Activated CD4-positive, alpha-beta T cell treated with anti-CD3 and anti-CD28 coated beads, Interleukin-2, Interleukin-6, amounts not matched to agents 100 ng/mL and 50 ng/mL, durations not matched to agents 16 hours and 8 hours (primary cell): ENCODE results near the gene CYTH3.

Experiments used
- DNase-seq: peaks from one replicate; pipeline ENCODE4 v3.0.0-alpha.2; 2020

CYTH3 gene

DNA sequence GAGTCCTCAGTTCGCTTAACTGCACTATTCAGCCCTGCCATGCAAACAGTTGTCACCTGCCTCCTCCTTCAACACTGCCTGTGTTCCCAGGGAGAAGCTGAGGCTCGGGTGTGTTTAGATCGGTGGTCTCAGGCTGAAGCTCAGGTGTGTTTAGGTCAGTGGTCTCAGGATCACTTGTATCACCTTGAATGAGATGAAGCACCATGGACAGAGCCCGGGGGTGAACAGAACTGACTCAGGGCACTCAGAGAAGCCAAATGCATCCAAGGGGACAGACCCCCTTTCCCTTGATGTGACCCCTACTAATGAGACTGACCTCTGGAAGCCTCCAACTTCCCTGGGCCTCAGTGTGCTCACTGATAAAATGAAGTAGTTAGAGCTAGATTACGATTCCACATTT, 84.0 kb downstream of the CYTH3 start:
- no peak for DNase-seq

DNA sequence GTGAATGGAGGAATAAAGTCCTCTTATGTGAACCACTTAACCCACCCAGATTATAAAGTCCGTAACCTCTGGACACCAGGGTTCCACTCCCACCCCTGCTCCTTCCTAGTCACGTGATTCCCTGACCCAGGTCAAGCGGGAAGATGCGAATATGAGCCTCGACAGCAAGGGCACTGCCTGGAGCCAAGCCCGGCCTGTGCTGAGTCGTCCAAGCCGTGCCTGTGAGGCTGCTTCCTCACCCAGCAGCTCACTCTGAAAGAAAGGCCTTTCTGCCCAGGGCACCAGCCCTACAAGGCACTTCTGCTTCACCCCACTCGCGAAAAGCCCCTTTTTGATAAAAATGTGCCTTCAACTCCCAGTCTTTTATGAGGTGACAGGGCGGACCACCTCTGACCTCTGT, 85.8 kb downstream of the CYTH3 start:
- no peak for DNase-seq

DNA sequence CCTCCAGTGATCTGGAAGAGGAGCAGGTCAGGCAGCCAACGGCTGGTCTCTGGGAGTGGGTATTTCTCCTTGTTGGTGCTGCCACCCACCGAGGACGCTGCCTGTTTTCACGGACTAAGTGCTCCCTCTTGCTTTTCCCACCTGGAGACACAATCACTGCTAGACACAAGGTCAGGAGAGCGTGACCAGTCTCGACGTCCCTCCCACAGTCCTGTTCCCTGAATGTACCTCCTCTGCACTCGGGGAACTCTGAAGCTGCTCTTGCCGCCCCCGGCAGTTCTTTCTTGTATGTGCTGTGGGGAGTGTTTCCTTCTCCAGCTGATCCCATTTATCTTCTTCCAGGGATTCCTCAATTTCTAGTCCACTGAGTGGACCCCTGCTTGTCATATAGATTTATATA, 89.4 kb downstream of the CYTH3 start:
- no peak for DNase-seq

DNA sequence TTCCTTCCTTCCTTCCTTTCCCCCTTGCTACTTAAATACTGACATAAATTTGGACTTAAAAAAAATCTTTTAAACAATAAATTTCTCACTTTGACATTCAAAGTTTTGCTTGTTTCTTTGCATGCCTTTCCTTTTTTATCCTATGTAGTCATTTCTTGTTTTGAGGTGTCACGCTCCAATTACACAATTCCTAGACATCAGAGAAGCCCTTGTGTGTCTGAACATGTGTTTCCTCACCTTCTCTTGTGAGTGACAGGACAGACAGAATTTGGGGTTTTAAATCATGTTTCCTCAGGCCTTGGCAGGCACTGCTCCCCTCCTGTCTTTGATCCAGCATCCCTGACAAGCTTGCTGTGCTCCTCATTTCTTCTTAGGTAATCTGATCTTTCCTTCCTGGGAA, 91.3 kb downstream of the CYTH3 start:
- DNase-seq: no peak

DNA sequence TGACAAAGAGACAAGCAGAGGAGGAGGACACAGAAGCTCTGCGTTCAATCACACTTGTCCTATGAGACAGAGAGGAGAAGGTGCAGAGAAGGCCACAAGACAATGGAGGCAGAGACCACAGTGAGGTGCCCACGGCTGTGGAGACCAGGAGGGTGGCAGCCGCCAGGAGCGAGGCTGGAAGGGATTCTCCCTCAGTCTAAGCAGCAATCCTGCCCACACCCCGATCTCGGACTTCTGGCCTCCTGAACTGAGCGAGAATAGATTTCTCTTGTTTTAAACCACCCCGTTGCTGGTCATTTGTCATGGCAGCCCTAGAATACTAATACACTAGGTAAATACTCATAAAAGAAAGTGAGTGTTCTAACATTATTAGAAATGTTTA, 92.1 kb downstream of the CYTH3 start:
- no peak for DNase-seq

DNA sequence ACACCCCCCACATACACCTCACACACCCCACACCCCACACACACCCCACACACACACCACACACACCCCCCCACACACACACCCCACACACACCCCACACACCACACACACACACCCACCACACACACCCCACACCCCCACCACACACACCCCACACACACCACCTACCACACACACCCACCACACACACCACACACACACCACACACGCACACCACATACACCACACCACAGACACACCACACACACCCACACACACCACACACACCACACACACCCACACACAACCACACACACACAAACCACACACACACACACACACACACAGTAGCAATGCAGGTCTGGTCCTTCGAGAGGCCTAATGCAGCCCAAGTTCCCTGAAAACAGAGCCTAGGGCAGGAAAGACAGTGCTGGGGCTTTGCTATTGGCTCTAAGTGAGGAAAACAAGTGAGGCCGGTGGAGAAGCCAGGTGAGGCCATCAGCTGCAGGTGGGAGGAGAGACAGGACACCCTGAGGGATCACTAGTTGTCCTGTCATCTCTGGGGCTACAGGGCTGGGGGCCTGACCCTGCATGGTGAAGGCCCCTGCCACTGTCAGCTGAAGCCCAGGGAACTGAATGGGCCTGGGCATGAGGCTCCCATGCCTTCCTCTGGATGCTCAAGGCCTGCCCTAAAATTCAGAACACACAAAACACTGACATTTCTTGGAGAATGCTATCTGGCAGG, 92.6 kb downstream of the CYTH3 start:
- DNase-seq: no peak

DNA sequence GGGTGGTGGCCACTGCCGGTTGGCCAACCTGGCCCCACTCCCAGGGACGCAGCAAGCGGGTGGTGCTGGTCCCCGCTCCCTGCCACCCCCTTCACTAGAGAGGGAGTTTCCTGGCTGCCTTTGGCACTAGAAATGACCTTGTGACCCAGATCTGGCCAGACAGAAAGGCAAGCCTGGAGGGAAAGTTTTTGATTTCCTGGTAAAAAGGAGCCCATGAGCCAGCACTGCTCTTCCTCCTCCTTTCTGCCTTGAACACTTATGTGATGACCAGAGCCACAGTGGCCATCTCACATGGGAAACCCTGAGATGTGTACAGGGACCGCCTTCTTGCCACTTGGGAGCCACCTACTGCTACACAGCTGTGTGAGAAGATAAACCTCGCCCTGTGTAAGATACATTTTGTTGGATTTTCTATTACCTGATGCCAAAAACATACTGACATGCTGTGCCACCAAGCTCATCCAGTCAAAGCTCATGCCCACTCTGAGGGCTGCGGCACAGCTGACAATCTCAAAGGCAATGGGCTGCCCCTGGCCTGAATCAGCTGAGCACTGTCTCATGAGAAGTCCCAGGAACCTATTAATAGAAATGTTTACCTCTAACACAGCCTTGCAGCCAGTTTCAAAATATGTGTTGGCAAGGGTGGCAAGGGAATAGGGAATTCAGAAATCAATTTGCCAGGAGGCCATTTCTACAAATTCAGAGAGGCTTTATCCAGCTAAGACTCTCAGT, 94.0 kb downstream of the CYTH3 start:
- DNase-seq: no peak

DNA sequence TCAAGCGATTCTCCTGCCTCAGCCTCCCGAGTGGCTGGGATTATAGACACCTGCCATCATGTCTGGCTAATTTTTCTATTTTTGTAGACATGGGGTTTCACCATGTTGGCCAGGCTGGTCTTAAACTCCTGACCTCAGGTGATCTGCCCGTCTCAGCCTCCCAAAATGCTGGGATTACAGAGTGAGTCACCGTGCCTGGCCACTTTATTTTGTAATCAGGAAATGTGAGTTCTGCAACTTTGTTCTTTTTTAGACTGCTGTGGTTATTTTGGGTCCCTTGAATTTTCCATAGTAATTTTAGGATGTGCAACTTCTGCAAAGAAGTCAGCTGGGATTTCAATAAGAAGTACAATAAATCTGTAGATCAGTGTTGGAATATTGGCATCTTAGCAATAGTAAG, 96.8 kb downstream of the CYTH3 start:
- no peak for DNase-seq

DNA sequence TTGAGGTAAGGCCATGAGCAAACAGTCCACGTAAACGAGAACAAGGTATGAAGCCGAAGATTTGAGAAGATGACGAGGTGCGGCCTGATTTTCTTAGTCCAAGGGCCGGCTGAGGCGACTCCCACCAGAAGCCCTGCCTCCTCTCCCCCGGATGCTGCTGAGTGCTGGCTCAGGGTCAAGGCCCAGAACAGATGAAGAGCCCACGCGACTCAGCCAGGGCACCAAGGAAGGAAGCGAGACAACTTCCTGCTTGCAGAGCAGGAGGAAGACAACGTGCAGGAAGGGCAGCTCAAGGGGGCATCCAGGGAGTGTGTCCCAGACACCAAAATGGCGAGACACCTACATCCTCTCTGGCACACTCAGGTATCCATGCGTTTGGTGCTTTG, 99.5 kb downstream of the CYTH3 start:
- no peak for DNase-seq

DNA sequence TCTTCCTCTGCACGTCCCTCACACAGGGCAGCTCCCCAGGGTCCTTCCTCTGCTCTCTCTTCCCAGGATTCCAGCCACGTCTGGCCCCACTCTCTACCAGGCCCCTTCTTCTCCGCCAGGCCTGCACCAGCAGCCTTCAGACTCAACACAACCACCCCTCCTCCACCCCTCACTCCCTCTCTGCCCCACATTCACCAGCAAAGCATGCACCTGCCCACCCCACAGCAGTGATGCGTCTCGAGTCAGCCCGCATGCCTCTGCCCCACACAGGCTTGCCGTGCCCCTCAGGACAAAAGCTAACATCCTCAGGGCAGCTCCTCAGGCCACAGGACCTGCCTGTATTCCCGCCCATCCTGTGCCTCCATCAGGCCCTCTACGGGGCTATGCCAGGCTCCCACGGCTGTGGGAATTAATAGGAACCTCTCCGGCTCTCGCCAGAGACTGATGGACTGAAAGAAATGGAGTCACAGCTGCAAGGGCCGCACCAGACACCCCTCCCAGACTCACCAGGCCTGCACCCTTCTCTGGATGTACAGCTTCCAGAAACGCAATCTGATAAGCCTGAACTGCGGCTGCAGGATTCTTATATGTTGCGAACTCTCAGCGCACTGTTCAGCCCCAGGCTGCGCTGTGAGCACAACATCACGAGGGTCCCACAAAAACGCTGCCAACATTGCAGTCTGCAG, 100.1 kb downstream of the CYTH3 start:
- DNase-seq: no peak

DNA sequence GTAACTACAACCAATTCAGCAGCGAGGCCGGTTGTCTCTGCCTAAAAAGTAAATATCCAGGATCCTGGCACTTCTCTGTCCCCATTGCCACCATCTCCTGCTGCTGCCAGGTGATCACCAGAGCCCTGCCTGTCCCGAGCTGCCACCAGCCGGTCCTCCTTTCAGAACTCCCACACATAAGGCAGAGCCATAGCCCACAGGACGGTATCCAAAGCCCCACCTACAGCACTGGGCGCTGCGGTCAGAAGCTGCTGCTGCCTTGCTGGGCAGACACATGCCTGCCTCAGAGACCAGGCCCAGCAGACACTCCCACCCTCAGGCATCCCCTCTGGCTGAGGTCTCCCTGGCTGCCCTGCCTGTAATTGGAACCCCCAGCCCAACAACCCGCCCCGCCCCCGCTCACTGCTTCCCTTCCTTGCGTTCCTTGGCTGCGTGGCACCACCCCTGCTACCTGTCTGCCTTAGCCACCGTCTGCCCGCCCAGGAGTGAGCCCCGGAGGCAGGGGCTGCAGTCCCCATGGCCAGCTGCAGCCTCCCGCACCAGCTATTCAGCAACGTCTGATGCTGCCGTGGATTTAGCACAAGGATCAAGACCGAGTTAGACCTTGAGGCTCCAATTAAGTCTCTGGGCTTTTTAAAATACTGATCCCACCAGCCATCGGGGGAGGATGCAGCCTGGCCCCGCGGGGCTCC, 100.7 kb downstream of the CYTH3 start:
- DNase-seq: no peak

DNA sequence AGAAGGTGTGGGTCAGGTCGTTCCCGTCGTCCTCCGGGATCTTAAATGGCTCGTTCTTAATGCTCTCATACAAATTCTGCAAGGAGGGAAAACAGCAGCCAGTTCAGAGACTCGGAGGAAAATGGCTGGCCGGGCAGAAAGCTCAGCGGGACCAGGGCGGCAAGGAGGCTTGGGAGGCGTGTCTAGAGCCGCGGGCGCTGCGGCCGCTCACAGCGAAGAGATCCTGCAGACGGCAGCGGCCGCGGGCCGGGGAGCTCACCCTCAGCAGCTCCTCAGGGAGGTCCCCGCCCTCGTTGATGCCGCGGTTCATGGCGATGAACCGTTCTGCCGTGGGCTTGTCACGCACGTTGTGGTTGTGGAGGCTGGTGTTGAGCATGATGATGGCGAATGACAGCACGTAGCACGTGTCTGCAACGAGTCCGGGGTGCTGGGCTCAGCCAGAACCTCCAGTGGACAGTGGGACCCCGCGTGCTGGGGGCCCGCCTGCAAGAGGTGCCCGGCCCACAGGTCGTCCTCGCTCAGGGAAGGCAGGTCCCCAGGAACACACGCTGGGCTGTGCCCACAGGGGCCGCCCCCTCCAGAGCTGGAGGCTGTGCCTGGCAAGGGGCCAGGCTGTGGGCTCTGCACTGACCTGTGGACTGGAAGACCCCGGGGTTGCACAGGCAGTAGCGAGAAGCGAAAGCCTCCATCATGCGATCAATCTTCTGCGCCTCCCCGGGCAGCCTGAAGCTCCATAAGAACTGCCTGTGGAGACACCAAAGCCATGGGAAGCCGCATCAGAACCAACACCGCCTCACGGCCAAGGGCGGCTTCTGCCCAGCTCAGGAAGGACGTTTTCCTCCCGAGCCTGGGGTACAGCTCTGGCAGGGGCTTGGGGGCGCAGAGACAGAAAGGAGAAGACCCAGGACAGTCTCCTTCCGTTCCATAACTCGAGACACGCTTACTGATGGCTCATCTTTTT, 101.6 kb downstream of the CYTH3 start:
- no peak for DNase-seq

DNA sequence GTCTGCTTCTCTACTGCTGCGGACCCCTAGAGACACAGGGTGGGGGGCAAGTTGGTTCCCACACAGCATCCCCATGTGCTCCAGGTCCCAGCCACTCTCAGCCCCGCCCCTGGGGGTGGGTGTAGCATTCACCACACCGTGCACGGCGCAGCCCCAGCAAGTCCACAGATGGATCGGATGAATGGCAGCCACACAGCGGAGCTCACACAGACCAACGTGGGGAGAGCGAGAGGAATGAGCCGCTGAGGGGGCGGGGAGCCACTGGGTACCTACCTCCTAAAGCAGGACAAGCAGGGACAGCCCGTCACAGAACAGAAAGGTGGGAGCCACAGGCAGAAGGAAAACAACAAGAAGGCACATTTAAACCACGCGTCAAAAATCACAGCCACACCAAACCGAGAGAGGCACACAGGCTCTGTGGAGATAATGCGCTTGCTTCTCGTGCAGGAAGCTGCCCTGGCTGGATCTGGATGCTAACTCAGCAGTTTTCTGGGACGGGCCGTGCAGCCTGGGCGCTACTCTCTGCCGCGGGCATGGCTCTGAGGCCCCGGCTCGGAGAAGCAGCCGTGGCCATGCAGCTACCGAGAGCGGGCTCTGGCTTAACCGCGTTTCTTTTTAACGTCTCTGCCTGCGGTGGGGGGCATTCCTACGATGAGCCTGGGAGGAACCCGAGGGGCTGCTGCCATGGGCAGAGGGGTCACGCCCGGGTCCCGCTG, 102.5 kb downstream of the CYTH3 start:
- no peak for DNase-seq

DNA sequence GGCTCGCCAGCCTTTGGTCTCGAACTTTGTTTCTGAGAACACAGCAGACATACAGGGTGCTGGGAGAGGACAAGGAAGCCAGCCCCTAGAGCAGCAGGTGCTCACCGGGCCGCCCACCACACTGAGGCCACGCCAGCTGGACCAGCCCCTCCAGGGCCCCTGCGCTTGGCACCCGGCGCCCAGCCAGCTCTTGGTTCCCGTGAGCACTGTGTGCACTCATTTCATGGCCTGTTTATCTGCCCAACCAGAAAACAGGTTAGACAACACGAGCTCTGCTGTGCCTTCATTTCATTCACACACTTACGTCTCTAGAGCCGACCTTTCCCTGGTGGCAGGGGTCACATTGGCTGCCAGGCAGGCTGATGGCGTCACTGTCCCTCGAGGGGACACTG, 104.0 kb downstream of the CYTH3 start:
- DNase-seq: no peak

DNA sequence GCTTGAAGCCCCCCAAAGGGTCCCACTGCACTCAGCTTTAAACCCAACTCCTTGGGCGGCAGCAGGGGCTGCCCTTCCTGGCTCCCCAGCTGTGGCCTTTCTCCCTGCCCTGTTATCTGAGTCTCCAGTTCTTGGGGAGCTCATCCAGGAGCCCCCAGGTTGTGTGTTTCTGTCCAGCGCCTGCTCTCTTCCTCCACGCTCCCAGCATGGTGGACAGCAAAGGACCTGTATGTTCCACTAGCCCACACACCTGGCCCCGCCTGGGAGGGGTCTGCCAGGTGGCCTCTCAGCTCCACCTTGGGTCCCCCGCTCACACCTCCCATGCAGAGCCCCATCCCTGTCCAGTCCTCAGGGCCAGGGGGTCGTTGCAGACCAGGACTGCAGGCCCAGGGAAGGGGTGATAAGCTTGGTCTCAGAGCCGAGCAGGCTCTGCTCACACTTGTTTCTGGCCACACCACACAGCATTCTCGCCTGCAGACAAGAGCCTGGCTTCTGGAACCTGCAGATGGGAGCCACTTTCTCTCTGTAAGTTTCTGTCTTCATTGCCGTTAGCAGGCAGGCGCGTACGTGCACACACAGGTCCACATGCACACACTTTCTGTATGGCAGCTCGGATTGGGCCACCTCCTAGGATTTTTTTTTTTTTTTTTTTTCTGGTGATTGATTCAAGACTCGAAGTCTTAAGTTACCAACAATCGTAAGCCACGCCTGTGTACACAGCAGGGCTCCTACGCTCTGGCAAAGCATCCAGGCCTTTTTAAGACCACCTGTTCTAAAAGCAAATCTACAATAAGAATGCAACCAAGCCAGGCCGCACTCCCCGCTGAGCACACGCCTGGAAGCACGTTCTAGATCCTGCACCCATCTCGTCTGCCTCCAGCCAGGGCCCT, 104.6 kb downstream of the CYTH3 start:
- no peak for DNase-seq

DNA sequence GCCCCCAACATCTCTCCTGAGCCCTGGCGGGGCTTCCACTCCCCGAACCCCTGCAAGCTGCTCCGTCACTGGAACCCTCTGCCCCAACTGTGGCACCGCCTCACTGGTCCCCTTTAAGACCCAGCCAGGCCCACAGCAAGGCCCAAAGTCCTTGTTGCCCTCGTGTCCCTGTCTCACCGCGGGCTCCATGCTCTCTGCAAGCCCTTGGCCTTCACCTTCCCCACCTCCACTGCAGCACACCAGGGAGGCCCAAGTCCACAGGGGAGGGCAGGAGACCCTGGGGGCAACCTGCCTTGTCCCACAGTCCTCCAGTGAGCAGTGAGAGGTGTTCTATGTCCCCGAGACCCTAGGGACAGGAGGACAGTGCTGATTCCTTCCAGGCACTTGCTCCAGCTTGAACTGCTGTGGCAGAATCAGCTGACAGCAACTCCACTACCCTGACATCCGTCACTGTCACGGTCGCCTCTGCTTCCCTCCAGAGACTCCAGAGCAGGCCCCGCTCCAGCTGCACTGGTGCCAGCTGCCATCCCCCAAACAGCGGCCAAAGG, 105.3 kb downstream of the CYTH3 start:
- no peak for DNase-seq

DNA sequence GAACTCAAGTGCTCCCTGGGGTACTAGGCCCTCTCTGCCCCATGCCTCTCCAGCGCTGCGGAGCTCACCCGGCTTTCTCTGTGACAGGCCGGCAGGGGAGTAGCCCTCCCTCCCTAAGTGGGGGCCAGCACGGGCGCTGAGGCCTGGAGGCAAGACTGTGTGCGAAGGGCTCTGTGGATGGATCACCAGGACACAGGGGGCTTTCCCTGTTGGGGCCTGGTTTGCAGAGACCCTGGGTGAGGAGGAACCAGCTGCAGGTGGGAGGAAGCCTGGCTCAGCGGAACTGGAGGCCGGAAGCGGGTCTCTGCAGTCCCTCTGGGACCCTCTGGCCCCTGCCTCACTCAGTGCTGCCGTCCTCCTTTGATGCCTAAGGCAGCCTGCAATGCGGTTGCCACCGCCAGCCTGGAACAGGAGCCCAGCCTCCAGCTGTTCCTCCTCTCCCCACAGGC, 106.0 kb downstream of the CYTH3 start:
- DNase-seq: no peak

DNA sequence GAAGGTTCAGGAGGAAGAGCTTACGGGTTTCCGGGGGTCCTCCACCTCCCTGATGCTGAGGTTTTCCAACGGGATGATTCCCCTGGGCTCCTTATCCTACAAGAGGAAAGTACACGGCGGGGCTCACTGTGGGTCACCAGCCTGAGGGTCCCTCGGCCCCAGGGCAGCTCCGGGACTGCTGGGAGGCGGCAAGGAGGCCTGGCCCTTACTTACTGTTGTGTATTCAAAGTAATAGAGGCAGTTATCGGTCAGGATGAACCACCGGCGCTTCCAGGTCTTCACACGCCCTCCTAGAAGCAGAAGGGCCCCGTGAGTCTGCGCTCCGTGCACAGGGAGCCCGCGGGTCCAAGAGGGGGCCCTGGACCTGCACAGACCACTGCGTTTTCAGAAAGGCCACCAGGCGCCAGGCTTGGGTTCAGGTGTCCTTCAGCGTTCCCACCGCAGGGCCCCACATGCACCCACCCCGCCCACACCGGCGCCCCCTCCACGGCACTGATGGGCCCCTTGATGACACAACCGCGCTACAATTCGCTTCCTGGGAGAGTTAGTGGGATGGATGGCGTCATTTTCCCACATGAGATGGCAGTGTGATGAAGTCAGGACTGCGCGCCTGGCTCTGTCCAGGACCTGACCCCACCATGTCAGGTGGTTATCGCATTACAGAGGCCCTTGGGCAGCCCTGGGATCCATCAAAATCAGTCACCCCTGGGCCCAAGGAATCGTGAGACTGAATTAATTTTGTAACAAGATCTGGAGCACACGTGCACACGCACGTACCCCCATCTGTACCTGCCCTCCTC, 106.7 kb downstream of the CYTH3 start:
- DNase-seq: no peak

DNA sequence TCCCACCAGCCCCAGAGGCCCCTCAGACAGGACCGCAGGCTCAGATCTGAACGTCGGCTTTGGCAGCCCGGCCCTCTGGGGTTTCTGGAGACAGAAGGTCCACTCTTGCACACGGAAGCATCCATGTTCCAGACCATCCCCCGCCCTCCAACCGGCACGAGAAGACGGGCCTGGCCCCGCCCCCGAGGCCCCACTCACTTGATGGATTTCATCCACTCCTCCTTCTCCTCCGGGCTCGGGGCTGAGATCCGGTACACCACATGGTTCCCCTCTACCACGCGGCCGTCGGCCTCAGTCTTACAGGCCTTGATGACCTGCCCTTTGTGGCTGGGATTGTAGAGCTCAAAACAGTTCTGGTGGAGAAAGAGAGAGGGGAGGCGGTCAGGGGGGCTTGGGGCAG, 107.3 kb downstream of the CYTH3 start:
- DNase-seq: no peak
